K562 (cell line): ENCODE measurements around the gene CEMIP2. TPM values are rescaled to one million over a fixed set of nuclear protein-coding genes. Genes with fewer than 3 reads are reported as not detected.

Source experiments
- ATAC-seq: fragments of 200-7000 bp; cut with Tn5 transposase; 3 replicates; pipeline ENCODE4 v1.9.1; 2020; ENCODE audit warnings: moderate library complexity
- BruUV-seq: library from RNA; stranded (reverse); fragments of 400-500 nt; replicated peaks from 2 replicates; lab custom pipeline; 2021; lab: Mats Ljungman, UMichigan
- CTCF ChIA-PET: fragments of 300-600 bp; formaldehyde crosslinking; extraction: SDS; loops from one replicate; lab custom pipeline; 2021; ENCODE audit warnings: low intra/inter-chr PET ratio; lab: Yijun Ruan, JAX
- POLR2A ChIA-PET: fragments of 300-600, 350-650 bp; sonication (Branson Sonifier 250); formaldehyde crosslinking; extraction: SDS; loops from one replicate; lab custom pipeline; 2021; ENCODE audit warnings: antibody characterized with exemption, inconsistent platforms; lab: Yijun Ruan, JAX
- DNase-seq, 4 experiments: peaks; one replicate each; pipeline versions ENCODE4 v3.0.0 to v3.0.0-alpha.2; 2011 to 2018; ENCODE audit warnings: low spot score in 3 of 4, mixed read lengths in 3 of 4; ENCODE audit errors: extremely low read depth in 1 of 4
- FAIRE-seq: peaks from 2 replicates; lab custom pipeline; 2011; peaks lifted over from hg19 to GRCh38; lab: Jason Lieb, UNC
- H2AFZ ChIP-seq: 2 replicates; pipeline ENCODE4 v1.6.0; 2011; ENCODE audit warnings: low read depth, low read length, control low read depth, inconsistent platforms
- H3K27ac ChIP-seq: fragments of 200-600 bp; 3 replicates; pipeline ENCODE4 v1.8.0; 2011; ENCODE audit warnings: low read depth, mild to moderate bottlenecking, control low read depth, inconsistent platforms, low read length, moderate library complexity, mixed read lengths; ENCODE audit errors: extremely low read depth
- H3K27me3 ChIP-seq, 2 experiments: fragments of 300-600 bp in 1 of 2; 2 replicates in 1 of 2; 3 replicates in 1 of 2; pipeline versions ENCODE4 v1.6.0 to v1.8.0; 2011; ENCODE audit warnings: inconsistent platforms in 2 of 2, low read length in 2 of 2, mild to moderate bottlenecking in 1 of 2, mixed read lengths in 1 of 2, moderate library complexity in 1 of 2; ENCODE audit not compliant: control insufficient read depth in 2 of 2, insufficient read depth in 2 of 2
- H3K36me3 ChIP-seq: fragments of 300-600 bp; 3 replicates; pipeline ENCODE4 v1.8.0; 2011; ENCODE audit warnings: mild to moderate bottlenecking, low read length, inconsistent platforms; ENCODE audit not compliant: control insufficient read depth, insufficient read depth
- H3K4me1 ChIP-seq, 2 experiments: fragments of 200-600 bp in 1 of 2; replicated peaks in 1 of 2; 2 replicates in 1 of 2; 3 replicates in 1 of 2; pipeline versions ENCODE4 v1.5.1 to v1.8.0; 2011; ENCODE audit warnings: inconsistent platforms in 2 of 2, low read length in 2 of 2, mild to moderate bottlenecking in 1 of 2, mixed read lengths in 1 of 2, moderate library complexity in 1 of 2; ENCODE audit not compliant: control insufficient read depth in 2 of 2, insufficient read depth in 2 of 2
- H3K4me2 ChIP-seq: 2 replicates; pipeline ENCODE4 v1.6.1; 2011; ENCODE audit warnings: low read length, control low read depth, inconsistent platforms, mixed read lengths; ENCODE audit not compliant: insufficient read depth
- H3K4me3 ChIP-seq: fragments of 200-600 bp; sonication (generic), shearing (Covaris generic); 2 replicates; pipeline ENCODE4 v1.5.1; 2016; ENCODE audit warnings: control low read depth, inconsistent platforms
- H3K79me2 ChIP-seq: fragments of 200-600 bp; 3 replicates; pipeline ENCODE4 v1.8.0; 2011; ENCODE audit warnings: low read length, inconsistent platforms; ENCODE audit not compliant: control insufficient read depth, insufficient read depth
- H3K9ac ChIP-seq, 2 experiments: 2 replicates each; pipeline versions ENCODE4 v1.6.0 to v1.6.1; 2011; ENCODE audit warnings: low read depth in 2 of 2, low read length in 2 of 2, control low read depth in 1 of 2, inconsistent platforms in 1 of 2, mild to moderate bottlenecking in 1 of 2, mixed read lengths in 1 of 2; ENCODE audit not compliant: insufficient read depth in 1 of 2
- H3K9me1 ChIP-seq: one replicate; pipeline ENCODE4 v1.6.0; 2011; ENCODE audit warnings: inconsistent platforms, mild to moderate bottlenecking, low read length, moderate library complexity; ENCODE audit not compliant: control insufficient read depth, insufficient read depth
- H3K9me3 ChIP-seq: replicated peaks from 2 replicates; pipeline ENCODE4 v1.5.1; 2011; ENCODE audit warnings: low read depth, low read length, inconsistent platforms; ENCODE audit not compliant: control insufficient read depth, insufficient read depth
- H4K20me1 ChIP-seq: replicated peaks from 2 replicates; pipeline ENCODE4 v1.6.1; 2011; ENCODE audit warnings: low read length, inconsistent platforms, mixed read lengths; ENCODE audit not compliant: control insufficient read depth, insufficient read depth
- BCOR ChIP-seq: fragments of 450-650 bp; IDR thresholded peaks from 2 replicates; pipeline ENCODE4 v1.6.1; 2016
- CBFA2T3 ChIP-seq: fragments of 450-650 bp; IDR thresholded peaks from 2 replicates; pipeline ENCODE4 v1.6.1; 2017
- ELK3 ChIP-seq: fragments of 450-650 bp; formaldehyde crosslinking; IDR thresholded peaks from 2 replicates; pipeline ENCODE4 v1.4.0; 2020; ENCODE audit warnings: mild to moderate bottlenecking
- HNRNPK ChIP-seq: fragments of 200-400 bp; formaldehyde crosslinking; IDR thresholded peaks from one replicate; pipeline ENCODE4 v1.6.1; 2018; ENCODE audit warnings: mild to moderate bottlenecking, low read depth, low read length; ENCODE audit not compliant: poor library complexity, severe bottlenecking
- SLC30A9 ChIP-seq: fragments of 250-450 bp; sonication (Bioruptor Pico); IDR thresholded peaks from 2 replicates; pipeline ENCODE4 v1.8.0; 2022; ENCODE audit warnings: mild to moderate bottlenecking, moderate library complexity
- SPI1 ChIP-seq: IDR thresholded peaks from 2 replicates; pipeline ENCODE4 v1.6.1; 2011; ENCODE audit warnings: low read depth, low read length, control low read depth, borderline replicate concordance
- TEAD1 ChIP-seq, 2 experiments: fragments of 450-650 bp in 1 of 2; sonication (generic) in 1 of 2; formaldehyde crosslinking; IDR thresholded peaks; 2 replicates each; pipeline versions ENCODE4 v1.4.0 to v1.8.0; 2020 to 2022; ENCODE audit warnings: mild to moderate bottlenecking in 2 of 2, missing genetic modification reagents in 1 of 2
- ZNF12 ChIP-seq: sonication (generic); formaldehyde crosslinking; IDR thresholded peaks from 2 replicates; pipeline ENCODE4 v1.4.0; 2020; ENCODE audit warnings: mild to moderate bottlenecking, missing genetic modification reagents
- WGBS: fragments of 100-300 bp; shearing (Covaris generic); methylation state at CpG from one replicate; pipeline ENCODE4 v1.1.6; 2016; ENCODE audit warnings: low coverage, mixed read lengths; ENCODE audit not compliant: insufficient coverage; ENCODE audit errors: missing lambda C conversion rate; 5-methylcytosine and 5-hydroxymethylcytosine counted together
- in situ Hi-C: fragments of 300-500 bp; cut with MboI; formaldehyde crosslinking; loops from 4 replicates; pipeline ENCODE4 v1.15.0; 2018; ENCODE audit warnings: inconsistent platforms, mixed read lengths
- intact Hi-C: fragments of 100-400 bp; cut with micrococcal nuclease; formaldehyde crosslinking; loops from 2 replicates; pipeline ENCODE4 v1.14.2; 2022
- polyA plus RNA-seq, 8 experiments: library from polyadenylated mRNA; depleted of rRNA in 4 of 8; stranded (reverse) in 5 of 8; unstranded in 3 of 8; fragments of >200 nt; fragmentation: Nextera tagmentation in 2 of 8; fragmentation: Illumina TruSeq in 1 of 8; extraction: Ambion mirVana in 2 of 8; extraction: Trizol in 1 of 8; gene quantifications; 2 replicates each; pipeline versions ENCODE4 v1.2.1 to v1.2.3, GENCODE V29; 2011 to 2014; ENCODE audit warnings: inconsistent platforms in 1 of 8, missing spikeins in 1 of 8
- total RNA-seq, 7 experiments: library from RNA; depleted of rRNA in 6 of 7; stranded (reverse); fragments of >200 nt in 6 of 7; fragmentation: Illumina TruSeq in 2 of 7; extraction: Trizol in 2 of 7; gene quantifications; 2 replicates each; pipeline versions ENCODE4 v1.2.1 to v1.2.3, GENCODE V29; 2011 to 2021; ENCODE audit warnings: low replicate concordance in 1 of 7

CEMIP2 gene
- total and polyA plus RNA-seq, 9 of the 15 experiments (the other 6 are each of a cell fraction or from before 2014, with no cell fraction given), result 5.4 to 29.9 (median 14.2) TPM

GRCh38 chr9:71752928-71753327 is 15.4 kb downstream of the CEMIP2 start:
- DNase-seq, result no peak
- CTCF ChIA-PET, result no interaction called here
- peaks cover 44% of the 10 kb centered on the region for H3K79me2 ChIP-seq

GRCh38 chr9:71752352-71752751 is 16.0 kb downstream of the CEMIP2 start:
- Histone ChIP-seq H3K27ac (no peak overlapping the region), H3K79me2 (peaks cover 39% of the 10 kb centered on the region), H3K9ac (no peak overlapping the region), H3K36me3 (peaks cover 4% of the 10 kb centered on the region; the same call in 1 of the 3 replicates), H3K4me2 (no peak overlapping the region), H3K4me3 (no peak overlapping the region), H3K27me3 (no peaks in the 10 kb centered on the region), H4K20me1 (no peaks in the 10 kb centered on the region), H3K4me1 (no peaks in the 10 kb centered on the region; a peak in 3 of 5 replicates), H2AFZ (no peak overlapping the region), H3K9me3 (no peaks in the 10 kb centered on the region), H3K9me1 (no peaks in the 10 kb centered on the region)
- TF ChIP-seq BCOR (no peak), HNRNPK (peak; percentile 75), SPI1 (0 out of 2 replicates have a peak, but pooled peaks have one; percentile 13)
- ATAC-seq, result no peak
- POLR2A ChIA-PET, result interaction anchor here (1.8 to 2.0 kb wide), 2 partner anchors 9 to 10 kb away, joined by 4 to 6 read pairs; no protein-coding TSS in a partner anchor
- WGBS, result 86% methylated on average over 1 of the region's 1 CpG
- no peak for DNase-seq
- in situ Hi-C loops (no loop called here), intact Hi-C loops (no loop called here)
- no peak for FAIRE-seq
- CTCF ChIA-PET, result no interaction called here
- BruUV-seq, result no TSS peak

More at GRCh38 chr9:71752928-71753327, 15.4 kb downstream of the CEMIP2 start:
- no peak for TF ChIP-seq SLC30A9
- TF ChIP-seq ZNF12, result peak; percentile 95
- no peak for TF ChIP-seq TEAD1 (CRISPR knock-in tag; IDR thresholded peaks at IDR 0.05)
- peak; percentile 33 for TF ChIP-seq CBFA2T3
- no peak for TF ChIP-seq ELK3 (CRISPR knock-in tag)
- TF ChIP-seq, all 486 proteins: peak for 2
- 68% methylated on average over 3 of the region's 3 CpGs for WGBS
- ATAC-seq, result no peak
- Histone ChIP-seq H3K36me3 (peaks cover 4% of the 10 kb centered on the region; the same call in 1 of the 3 replicates), H3K9ac (no peak overlapping the region), H3K9me3 (no peaks in the 10 kb centered on the region), H3K4me2 (no peak overlapping the region), H3K27ac (no peak overlapping the region), H3K9me1 (no peaks in the 10 kb centered on the region), H4K20me1 (no peaks in the 10 kb centered on the region), H3K27me3 (no peaks in the 10 kb centered on the region), H3K4me1 (no peaks in the 10 kb centered on the region; a peak in 3 of 5 replicates), H2AFZ (no peak overlapping the region), H3K4me3 (no peak overlapping the region)
- POLR2A ChIA-PET, result interaction anchor here (1.8 to 2.0 kb wide), 2 partner anchors 10 to 11 kb away, joined by 4 to 6 read pairs; no protein-coding TSS in a partner anchor
- intact Hi-C loops (no loop called here), in situ Hi-C loops (no loop called here)
- no TSS peak for BruUV-seq
- no peak for FAIRE-seq
